Forelimb muscle (tissue), 1 donor: ENCODE results near the gene DDX1. TPM values are rescaled to one million over a fixed set of nuclear protein-coding genes. Genes with fewer than 3 reads are reported as not detected.
"Not testable (repeated sequence)": the region's sequence is repeated elsewhere in the genome, so short reads cannot be mapped to it uniquely, and the experiment has no call there.

Source experiments
- DNase-seq: peaks from one replicate; pipeline ENCODE4 v3.0.0-alpha.2; 2013; ENCODE audit warnings: low read depth
- polyA plus RNA-seq: library from polyadenylated mRNA; unstranded; fragments of 120-200 nt; gene quantifications from one replicate; pipeline ENCODE4 v1.2.1, GENCODE V29; 2013; ENCODE audit not compliant: insufficient read length

The DDX1 gene
- polyA plus RNA-seq, 1 donor, result 91.8 TPM

GRCh38 chr2:15616429-15616828 lies 24.8 kb downstream of the DDX1 start:
- DNase-seq, result no peak

DNA sequence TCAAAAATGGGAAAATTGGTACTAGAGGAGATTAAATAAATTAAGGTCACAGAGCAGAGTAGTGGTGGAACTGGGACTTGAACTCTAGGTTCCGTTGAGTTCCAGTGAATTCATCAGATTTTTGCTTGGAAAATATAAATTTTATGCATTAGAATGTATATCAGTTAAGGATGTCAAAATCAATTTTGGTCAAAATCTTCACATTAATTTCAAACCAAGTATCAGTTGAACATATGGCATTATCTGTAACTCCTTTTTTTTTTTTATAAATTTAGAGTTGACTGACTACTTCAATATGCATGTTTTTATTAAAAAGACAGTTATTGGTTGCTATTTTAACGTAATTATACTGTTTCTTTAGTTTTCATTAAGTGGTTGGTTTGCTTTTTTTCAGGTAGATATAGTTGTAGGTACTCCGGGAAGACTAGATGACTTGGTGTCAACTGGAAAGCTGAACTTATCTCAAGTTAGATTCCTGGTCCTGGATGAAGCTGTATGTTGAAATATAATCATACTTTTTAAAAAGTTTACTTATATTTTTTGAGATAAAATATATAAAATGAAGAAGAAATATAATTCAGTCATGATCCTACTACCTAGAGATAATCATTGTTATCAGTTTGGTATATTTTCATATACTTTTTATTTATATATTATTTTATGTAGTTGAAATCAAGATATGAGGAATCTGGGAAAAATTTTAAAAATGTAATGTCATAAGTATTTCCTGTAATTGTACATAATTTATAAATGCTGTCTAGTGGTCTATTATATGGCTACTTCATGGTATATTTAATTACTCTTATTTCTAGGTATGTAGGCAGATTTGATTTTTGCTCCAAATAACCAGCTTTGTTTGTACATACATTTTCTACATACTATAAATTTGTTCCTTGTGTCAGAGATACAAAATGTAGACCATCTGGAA lies 25.4 kb downstream of the DDX1 start:
- DNase-seq, result no peak

DNA sequence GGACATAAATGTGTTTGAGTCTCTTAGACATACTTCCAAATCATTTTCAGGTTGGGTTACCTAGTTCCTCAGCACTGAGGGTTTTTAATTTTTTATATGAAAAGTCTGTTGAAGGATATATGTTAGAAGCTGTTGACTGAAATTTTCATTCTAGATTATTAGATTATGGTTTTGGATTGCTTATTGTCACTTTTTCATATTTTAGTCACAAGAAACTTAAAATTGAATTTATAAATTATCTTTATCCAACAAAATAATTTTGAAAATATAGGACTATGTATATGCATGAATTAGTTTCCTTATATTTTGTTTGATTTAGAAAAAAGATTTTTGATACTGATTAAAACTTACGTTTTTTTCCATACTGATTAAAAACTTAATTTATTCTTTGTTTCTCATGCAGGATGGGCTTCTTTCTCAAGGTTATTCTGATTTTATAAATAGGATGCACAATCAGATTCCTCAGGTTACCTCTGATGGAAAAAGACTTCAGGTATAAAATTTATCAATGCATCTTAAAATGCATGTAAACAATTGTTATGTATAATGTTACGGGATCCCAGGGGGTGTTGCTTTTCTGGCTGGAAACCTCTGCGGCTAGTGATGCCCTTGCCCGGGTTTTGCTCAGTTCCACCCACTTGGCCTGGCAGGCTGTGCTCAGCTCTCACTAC lies 26.2 kb downstream of the DDX1 start:
- DNase-seq, result no peak

DNA sequence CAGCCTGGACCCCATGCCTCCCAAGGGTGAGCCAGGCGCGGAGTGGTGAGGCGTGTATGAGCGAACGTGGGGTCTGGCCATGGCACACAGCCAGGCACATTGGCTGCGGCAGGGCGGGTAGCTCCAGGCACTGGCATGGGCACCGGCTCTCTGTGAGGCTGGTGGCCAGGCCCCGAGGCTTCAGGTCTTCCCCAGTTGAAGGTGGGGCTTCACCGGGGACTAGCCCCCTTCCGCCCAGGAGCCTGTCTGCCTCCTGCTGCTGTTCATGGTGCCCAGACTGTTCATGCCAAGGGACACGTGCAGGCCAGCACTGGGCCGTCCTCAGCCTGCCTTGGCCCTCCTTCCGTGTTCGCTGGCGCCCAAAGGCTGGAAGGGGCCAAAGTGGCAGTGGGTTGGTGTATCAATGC lies 26.8 kb downstream of the DDX1 start:
- no peak for DNase-seq

- no peak for DNase-seq
These were observed 27.4 kb downstream of the DDX1 start for GRCh38 chr2:15619076-15619475.

GRCh38 chr2:15619510-15619909 lies 27.8 kb downstream of the DDX1 start:
- DNase-seq, result no peak

- no peak for DNase-seq
These were observed 28.3 kb downstream of the DDX1 start for GRCh38 chr2:15619938-15620337.

DNA sequence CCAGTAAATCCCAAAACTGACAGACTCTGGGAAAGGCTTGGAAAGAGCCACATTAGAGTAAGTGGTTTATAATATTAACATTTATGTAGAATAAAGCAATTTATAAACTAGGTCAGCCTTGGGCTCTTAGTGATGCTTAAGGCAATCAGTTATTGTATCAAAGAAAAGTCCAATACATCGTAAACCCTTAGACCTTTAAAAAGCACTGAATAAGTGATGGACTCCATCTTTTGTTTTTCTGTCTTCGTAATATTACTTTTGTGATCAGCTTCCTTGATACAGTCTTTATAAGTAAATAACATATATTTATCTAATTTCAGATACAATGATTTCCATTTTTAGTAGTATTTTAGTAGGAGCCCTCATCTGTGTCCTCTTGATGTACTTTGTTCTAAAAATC lies 28.7 kb downstream of the DDX1 start:
- no peak for DNase-seq

DNA sequence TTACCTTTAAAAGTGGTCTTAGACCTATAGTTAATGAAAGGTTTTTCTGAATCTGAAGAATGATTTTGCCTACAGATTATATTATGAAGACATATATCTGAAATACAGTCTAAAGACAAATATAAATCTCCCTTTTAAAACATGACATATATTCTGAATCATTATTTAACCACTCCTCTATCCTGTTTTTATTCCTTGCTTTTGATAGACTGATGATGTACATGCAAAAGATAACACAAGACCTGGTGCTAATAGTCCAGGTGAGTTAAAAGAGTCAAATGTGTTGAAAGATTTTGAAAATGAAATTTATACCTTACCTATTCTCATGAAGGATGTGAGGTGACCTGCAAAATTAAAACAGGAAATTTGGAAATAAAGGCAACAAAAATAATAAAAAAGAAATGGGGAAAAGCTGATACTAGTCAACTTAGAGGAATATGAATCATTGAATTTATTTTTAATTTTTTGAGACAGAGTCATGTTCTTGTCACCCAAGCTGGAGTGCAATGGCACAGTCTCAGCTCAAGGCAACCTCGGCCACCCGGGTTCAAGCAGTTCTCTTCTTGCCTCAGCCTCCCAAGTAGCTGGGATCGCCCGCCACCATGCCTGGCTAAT lies 29.3 kb downstream of the DDX1 start:
- no peak for DNase-seq

DNA sequence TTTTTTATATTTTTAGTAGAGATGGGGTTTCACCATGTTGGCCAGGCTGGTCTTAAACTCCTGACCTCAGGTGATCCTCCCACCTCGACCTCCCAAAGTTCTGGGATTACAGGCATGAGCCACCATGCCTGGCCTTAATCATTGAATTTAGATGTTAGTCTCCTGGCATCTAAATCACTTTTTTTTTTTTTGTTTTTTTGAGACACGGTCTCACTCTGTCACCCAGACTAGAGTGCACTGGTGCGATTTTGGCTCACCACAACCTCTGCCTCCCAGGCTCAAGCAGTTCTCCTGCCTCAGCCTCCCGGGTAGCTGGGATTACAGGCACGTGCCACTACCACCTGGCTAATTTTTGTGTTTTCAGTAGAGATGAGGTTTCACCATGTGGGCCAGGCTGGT lies 29.8 kb downstream of the DDX1 start:
- DNase-seq, result not testable (repeated sequence)

- no peak for DNase-seq
These were observed 30.5 kb downstream of the DDX1 start for GRCh38 chr2:15622214-15622613.

DNA sequence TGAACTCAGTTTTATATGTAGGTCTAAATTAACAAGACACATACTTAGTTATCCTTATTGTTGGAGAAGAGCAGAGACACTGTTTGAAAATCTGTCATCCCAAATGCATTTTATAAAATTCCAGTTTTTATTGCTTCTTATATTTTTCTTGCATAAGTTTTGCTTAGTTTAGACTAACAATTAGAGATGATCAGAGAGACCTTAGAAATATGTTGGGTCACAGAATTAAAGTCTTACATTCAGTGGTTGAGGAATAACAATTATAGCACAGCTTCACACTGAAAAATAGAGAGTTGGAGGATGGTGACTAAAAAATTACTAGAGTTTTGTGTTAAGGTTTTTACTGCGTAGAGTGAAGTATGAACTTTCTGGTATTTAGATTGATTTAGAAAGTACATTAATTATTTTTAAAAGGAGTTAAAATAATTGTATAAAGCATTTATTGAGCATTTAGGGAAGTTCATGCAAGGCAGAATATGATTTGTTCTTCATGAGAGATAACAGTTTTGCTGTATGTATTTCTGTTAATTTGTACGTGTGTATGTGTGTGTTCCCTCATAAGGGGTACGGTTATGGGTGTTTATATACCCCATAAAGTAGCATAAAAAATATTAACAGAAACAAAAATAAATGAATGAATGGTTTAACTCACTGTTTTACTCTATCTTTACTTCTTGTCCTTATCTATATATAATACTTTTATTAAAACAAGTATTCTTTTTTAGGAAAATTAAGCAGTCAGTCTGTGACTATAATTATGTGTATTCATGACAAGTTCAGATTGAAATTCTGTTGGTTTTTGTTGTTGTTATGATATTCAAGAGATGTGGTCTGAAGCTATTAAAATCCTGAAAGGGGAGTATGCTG lies 31.2 kb downstream of the DDX1 start:
- DNase-seq, result no peak

- DNase-seq, result no peak
These were observed 31.8 kb downstream of the DDX1 start for GRCh38 chr2:15623481-15623796.

GRCh38 chr2:15623898-15624541 lies 32.4 kb downstream of the DDX1 start:
- no peak for DNase-seq

DNA sequence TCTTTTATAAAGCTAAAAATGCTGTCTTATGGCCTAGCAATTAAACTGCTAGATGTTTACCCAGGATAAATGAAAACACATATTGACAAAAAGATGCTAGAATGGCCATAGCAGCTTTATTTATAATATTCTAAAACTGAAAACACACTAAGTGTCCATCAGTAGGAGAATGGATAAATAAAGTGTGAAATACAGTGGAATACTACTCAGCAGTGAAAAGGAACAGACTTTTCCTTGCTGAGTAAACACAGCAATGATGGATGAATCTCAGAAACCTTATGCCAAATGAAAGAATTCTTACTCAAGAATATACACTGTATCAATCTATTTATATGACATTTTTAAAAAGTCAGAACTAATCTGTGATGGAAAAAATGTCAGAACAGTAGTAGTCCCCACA lies 33.2 kb downstream of the DDX1 start:
- DNase-seq, result no peak

DNA sequence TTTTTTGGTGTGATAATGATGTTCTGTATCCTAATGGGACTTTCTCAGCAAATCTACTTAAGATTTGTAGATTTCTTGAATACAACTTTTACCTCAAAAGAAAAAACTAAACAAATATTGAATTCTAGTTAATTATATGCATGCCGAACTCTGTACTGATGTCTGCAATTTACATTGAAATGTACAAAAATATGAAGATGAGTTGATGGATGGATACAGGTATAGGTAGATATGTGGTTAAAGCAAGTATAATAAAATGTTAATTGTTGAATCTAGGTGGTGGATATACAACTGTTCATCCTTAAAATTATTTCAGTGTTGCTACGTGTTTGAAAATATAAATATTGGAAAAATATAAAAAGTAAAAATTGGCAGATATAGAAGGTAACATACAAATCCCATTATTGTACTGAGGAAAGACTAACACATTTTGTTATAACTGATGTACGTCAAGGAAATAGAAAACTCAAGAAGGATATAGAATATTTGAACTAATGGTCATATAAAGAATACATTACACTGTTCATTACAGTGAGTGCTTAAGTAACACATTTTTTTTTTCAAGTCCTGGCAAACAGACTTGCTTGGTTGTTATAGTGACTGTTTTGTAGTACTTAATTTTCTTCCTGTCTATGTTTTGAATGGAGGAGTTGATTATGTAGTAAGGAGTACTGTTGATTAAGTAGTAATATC lies 33.8 kb downstream of the DDX1 start:
- DNase-seq, result no peak

GRCh38 chr2:15626126-15626525 lies 34.5 kb downstream of the DDX1 start:
- DNase-seq, result no peak

DNA sequence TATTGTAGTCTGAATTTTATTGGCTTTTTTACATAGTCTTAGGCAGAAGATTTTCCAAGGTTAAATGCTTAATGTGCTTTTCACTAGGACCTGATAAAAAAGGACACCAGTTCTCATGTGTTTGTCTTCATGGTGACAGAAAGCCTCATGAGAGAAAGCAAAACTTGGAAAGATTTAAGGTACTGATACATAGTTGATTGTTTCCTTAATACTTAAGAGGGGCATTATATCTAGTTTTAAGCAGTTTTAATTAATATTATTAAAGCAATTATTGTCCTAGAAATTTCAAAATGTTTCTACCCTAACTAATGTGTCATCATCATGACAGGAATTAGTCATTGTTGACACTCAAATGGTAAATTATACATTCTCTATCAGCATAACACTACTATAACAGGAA lies 35.3 kb downstream of the DDX1 start:
- DNase-seq, result no peak

- DNase-seq, result no peak
These were observed 36.4 kb downstream of the DDX1 start for GRCh38 chr2:15627817-15628684.
